Peyer's patch (tissue), 4 donors: Measurements from ENCODE around the gene EDN1. TPM values are rescaled to one million over a fixed set of nuclear protein-coding genes. Genes with fewer than 3 reads are reported as not detected.

Experiments used
- DNase-seq, 3 donors: peaks; one replicate each; pipeline ENCODE4 v3.0.0-alpha.2; 2017 to 2019
- H3K27ac ChIP-seq, 4 donors: fragments of 200-600 bp; sonication (generic); one replicate each; pipeline ENCODE4 v1.5.1; 2016 to 2019
- H3K27me3 ChIP-seq, 2 donors: fragments of 200-600 bp; sonication (generic); one replicate each; pipeline ENCODE4 v1.5.1; 2019
- H3K36me3 ChIP-seq, 3 donors: fragments of 200-600 bp; sonication (generic); one replicate each; pipeline ENCODE4 v1.5.1; 2016 to 2019
- H3K4me1 ChIP-seq, 4 donors: fragments of 200-600 bp; sonication (generic); one replicate each; pipeline ENCODE4 v1.5.1; 2016 to 2019
- H3K4me3 ChIP-seq, 4 donors: fragments of 200-600 bp; sonication (generic); 1 replicate in 3 of 4; 2 replicates in 1 of 4; pipeline ENCODE4 v1.5.1; 2016 to 2019; ENCODE audit warnings: mild to moderate bottlenecking in 1 of 4
- H3K9me3 ChIP-seq, 4 donors: fragments of 200-600 bp; sonication (generic); one replicate each; pipeline ENCODE4 v1.5.1; 2016 to 2019; ENCODE audit warnings: mild to moderate bottlenecking in 1 of 4
- POLR2A ChIP-seq, 2 donors: fragments of 450-650 bp; IDR thresholded peaks; one replicate each; pipeline ENCODE4 v1.5.1; 2017; ENCODE audit warnings: antibody characterized with exemption in 2 of 2, mild to moderate bottlenecking in 2 of 2, moderate library complexity in 2 of 2
- total RNA-seq, 4 donors: library from RNA; depleted of rRNA; stranded (reverse); fragments of >200 nt; gene quantifications; one replicate each; pipeline ENCODE4 v1.1.0, GENCODE V29; 2016
- TF ChIP-seq, protein P1 (sequence below), 6 experiments: fragments of 450-650 bp in 4 of 6; fragments of 200-600 bp in 2 of 6; sonication (generic) in 1 of 6; IDR thresholded peaks; one replicate each; pipeline ENCODE4 v1.5.1; 2017 to 2019; ENCODE audit warnings: antibody characterized with exemption in 6 of 6, mild to moderate bottlenecking in 3 of 6, moderate library complexity in 1 of 6

EDN1 gene
- total RNA-seq, 4 donors from 2014 or later, result 5.8 to 19.0 (median 13.5) TPM

DNA sequence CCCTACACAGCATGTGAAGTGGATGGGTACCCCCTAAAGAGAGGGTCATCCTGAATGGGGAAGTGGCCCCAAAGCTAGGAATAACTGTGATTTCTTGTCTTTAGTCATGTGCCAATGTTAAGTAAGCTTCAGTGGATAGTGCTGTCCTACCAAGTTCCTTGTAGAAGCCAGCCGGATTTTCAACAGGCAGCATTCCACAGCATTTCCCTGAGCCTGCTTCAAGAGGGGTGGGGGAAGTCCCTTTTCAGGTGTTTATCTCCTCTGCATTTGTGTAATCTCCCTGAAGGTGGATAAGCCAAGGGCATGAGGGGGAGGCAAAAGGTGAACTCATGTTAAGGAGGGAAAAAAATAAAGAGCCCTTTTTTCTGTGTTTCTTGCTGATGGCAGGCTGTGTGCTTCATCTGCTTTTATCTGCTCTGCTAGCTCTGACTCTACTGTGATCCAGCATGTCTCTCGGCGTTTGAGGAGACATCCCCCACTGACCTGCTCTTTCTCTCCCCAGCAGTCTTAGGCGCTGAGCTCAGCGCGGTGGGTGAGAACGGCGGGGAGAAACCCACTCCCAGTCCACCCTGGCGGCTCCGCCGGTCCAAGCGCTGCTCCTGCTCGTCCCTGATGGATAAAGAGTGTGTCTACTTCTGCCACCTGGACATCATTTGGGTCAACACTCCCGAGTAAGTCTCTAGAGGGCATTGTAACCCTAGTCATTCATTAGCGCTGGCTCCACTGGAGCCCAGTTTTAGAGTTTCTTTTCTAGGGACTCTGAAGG, 1.9 kb downstream of the EDN1 start:
- Histone ChIP-seq H3K27ac (peak overlapping the region in 1 of 4 donors; percentile 67), H3K4me3 (peak overlapping the region in 3 of 4 donors; percentile 1 to 53 (median 46)), H3K9me3 (no peaks in the 10 kb centered on the region), H3K36me3 (peaks cover 0 to 3% (median 0%) of the 10 kb centered on the region in 3 donors), H3K4me1 (peaks cover 0 to 13% (median 0%) of the 10 kb centered on the region in 4 donors), H3K27me3 (no peaks in the 10 kb centered on the region)
- DNase-seq, result peak in 2 of 3 donors; percentile 59 to 63
- peak in 1 of 2 donors; percentile 39 for TF ChIP-seq POLR2A (IDR thresholded peaks at IDR 0.05)
- TF ChIP-seq, protein P1, sequence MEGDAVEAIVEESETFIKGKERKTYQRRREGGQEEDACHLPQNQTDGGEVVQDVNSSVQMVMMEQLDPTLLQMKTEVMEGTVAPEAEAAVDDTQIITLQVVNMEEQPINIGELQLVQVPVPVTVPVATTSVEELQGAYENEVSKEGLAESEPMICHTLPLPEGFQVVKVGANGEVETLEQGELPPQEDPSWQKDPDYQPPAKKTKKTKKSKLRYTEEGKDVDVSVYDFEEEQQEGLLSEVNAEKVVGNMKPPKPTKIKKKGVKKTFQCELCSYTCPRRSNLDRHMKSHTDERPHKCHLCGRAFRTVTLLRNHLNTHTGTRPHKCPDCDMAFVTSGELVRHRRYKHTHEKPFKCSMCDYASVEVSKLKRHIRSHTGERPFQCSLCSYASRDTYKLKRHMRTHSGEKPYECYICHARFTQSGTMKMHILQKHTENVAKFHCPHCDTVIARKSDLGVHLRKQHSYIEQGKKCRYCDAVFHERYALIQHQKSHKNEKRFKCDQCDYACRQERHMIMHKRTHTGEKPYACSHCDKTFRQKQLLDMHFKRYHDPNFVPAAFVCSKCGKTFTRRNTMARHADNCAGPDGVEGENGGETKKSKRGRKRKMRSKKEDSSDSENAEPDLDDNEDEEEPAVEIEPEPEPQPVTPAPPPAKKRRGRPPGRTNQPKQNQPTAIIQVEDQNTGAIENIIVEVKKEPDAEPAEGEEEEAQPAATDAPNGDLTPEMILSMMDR (IDR thresholded peaks at IDR 0.05), result peak in 3 of 6 experiments; percentile 35 to 65 (median 59)

DNA sequence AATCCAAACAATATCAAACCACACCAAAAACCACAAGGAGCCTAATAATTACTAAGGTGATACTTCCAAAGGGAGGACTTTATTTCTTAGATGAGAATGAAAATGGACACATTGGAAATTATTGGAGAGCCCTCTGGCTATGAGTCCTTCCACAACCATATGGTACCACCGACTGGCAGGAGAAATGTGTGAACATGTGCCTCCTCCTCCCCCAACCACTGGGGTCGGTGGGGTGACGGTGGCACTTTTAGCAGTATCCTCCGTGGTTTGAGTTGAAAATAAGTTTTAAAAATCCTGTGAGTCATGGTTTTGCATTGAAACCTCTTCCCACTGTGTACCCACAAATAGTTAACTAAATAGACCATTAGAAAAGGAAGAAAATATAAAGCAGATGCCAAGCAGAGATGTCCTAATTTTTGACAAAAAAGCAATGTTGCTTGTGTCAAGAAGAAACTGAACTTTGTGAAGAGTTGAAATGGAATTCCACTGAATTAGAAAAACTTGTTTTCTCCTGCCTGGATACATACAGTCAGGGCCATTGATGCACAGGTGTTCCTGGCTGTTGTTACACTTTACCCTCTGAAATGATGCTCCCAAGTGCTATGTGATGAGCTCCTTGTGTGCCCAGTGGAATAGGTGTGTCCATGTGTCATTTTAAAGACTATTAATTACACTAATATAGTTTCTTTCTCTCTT, 3.2 kb downstream of the EDN1 start:
- H3K4me3 ChIP-seq, result peak overlapping the region in 2 of 4 donors; percentile 46 to 53
- peaks cover 0 to 13% (median 0%) of the 10 kb centered on the region in 4 donors for H3K4me1 ChIP-seq
- H3K27me3 ChIP-seq, result no peaks in the 10 kb centered on the region
- H3K36me3 ChIP-seq, result peaks cover 0 to 3% (median 0%) of the 10 kb centered on the region in 3 donors
- no peaks in the 10 kb centered on the region for H3K9me3 ChIP-seq
- TF ChIP-seq POLR2A (IDR thresholded peaks at IDR 0.05), result no peak
- TF ChIP-seq, protein P1 (IDR thresholded peaks at IDR 0.05), result no peak
- DNase-seq, result peak in 1 of 3 donors; percentile 50
- H3K27ac ChIP-seq, result no peak overlapping the region

DNA sequence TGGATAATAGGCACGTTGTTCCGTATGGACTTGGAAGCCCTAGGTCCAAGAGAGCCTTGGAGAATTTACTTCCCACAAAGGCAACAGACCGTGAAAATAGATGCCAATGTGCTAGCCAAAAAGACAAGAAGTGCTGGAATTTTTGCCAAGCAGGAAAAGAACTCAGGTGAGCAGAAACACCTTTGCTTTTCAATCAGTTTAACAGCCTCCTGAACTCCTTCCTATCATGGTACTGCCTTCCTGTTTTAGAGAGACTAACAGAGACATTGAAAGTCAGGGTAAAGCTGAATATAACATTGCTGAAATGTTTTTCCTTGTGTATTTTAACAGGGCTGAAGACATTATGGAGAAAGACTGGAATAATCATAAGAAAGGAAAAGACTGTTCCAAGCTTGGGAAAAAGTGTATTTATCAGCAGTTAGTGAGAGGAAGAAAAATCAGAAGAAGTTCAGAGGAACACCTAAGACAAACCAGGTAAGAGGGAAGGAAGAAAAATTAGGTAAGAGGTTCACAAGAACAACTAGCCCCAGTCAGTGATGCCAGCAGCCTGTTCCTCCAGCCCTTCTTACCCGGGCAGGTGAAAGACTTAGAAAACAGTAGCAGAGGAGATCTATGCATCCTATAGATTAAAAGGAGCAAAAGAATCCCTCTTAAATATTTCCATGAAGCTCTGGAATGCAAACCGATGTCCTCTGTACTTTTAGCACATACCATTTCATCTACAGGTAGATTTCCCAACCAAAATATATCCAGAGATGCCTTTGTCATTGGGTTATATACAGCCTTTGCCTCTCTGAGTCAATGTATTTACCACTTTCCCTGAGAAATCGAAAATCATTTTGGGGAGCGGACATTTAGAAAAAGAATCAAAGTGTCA, 4.0 kb downstream of the EDN1 start:
- Histone ChIP-seq H3K27me3 (no peaks in the 10 kb centered on the region), H3K27ac (no peak overlapping the region), H3K9me3 (no peaks in the 10 kb centered on the region), H3K36me3 (peaks cover 0 to 3% (median 0%) of the 10 kb centered on the region in 3 donors), H3K4me3 (no peak overlapping the region), H3K4me1 (peaks cover 0 to 13% (median 0%) of the 10 kb centered on the region in 4 donors)
- no peak for DNase-seq
- TF ChIP-seq POLR2A (IDR thresholded peaks at IDR 0.05), result no peak
- TF ChIP-seq, protein P1 (IDR thresholded peaks at IDR 0.05), result no peak

DNA sequence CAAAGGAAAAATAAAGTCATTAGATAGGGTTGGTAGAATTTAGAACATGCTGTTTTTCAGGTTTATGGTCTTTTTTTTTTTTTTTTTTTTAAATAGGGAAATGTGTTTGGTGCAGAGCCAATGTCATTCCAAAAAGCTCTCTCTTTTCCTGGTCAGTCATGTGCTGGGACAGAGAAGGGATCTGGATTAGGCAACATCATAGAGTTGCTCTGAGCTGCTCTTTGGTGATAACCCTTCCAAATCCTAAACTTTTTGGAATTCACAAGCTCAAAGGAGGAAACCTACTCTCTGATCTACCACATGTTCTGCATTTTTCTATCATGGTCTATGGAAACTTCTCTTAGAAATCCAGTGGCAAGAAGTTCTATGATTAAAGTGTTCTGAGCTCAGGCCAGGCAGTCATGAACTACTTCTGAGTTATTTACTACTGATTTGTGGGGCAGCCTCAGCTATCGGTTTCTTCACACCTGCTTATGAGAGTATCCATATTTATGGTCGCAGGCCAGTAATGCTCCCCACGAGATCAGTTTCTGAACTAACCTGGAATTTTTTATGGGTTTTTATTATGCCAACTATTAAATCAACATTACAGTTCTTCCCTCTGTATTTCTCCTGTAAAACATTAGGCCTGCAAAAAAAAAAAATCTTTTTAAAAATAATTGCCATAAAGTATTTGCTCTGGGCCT, 4.8 kb downstream of the EDN1 start:
- Histone ChIP-seq H3K4me3 (no peak overlapping the region), H3K27me3 (no peaks in the 10 kb centered on the region), H3K4me1 (peaks cover 0 to 13% (median 0%) of the 10 kb centered on the region in 4 donors), H3K9me3 (no peaks in the 10 kb centered on the region), H3K27ac (peak overlapping the region in 1 of 4 donors; percentile 18), H3K36me3 (peaks cover 0 to 3% (median 0%) of the 10 kb centered on the region in 3 donors)
- no peak for DNase-seq
- TF ChIP-seq, protein P1 (IDR thresholded peaks at IDR 0.05), result no peak
- no peak for TF ChIP-seq POLR2A (IDR thresholded peaks at IDR 0.05)
